ENCODE results near the gene FAM89A.
A peak's percentile ranks its signal among the peaks of the same experiment; 100 is the strongest.

Gene FAM89A

GRCh38 chr1:231040019-231040799 is at the start of gene FAM89A:
TSS of gene FAM89A (minus strand) at chr1:231040254. CDS start at chr1:231040211, 43 bp downstream.
- DNase-seq (ENCODE audit: low read depth): peak; percentile 65

DNA sequence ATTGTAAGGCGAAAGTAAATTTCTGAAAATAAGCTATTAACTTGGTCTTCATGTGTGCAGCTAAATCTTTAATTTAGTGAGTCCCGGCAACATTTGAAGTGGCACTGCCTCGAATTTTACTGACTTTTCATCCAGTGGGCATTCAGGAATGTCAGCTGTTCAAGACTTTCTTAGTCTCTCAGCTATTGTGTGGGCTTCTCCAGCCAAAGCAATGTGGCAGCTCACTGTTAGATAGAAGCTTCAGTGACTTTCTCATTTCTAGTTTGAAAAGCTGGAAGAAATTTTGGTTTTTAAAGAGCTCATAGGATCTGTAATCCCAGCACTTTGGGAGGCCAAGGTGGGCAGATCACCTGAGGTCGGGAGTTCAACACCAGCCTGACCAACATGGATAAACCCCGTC is 44.3 kb upstream of the FAM89A start:
- DNase-seq (ENCODE audit: low read depth): no peak

- no peak for DNase-seq (ENCODE audit: low read depth)
These were observed 39.1 kb upstream of the FAM89A start for GRCh38 chr1:231079163-231079562.

GRCh38 chr1:231078250-231078649 is 38.2 kb upstream of the FAM89A start:
- no peak for DNase-seq (ENCODE audit: low read depth)

DNA sequence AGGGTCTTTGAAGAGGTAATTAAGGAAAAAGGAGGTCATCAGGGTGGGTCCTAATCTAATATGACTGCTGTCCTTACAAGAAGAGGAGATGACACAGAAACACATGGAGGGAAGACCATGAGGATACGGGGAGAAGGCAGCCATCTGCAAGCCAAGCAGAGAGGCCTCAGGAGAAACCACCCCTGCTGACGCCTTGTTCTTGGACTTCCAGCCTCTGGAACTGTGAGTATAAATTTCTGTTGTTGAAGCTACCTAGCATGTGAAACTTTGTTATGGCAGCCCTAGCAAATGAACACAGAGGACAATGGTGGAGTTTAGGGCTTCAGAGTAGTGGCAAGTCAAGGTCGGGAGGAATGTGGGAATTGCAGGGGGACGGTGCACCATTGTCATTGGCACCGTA is 36.7 kb upstream of the FAM89A start:
- DNase-seq (ENCODE audit: low read depth): no peak

DNA sequence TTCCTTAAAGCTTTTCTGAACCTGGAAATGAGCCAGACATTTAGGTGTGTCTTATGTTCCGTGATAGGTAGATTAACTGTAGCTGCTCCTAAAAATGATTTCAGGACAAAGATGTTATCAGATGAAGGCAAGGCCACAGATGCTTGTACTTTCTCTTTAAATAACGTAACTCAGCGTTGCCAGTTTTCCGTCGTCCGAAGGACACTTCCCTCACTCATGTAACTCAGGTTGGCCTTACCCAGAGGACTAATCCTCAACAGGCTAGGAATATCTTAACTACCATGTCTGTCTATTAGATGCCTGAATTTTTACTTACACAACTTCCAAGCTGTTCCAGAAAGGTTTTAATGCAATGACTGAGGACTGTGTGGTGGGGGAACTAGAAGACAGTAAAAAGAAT is 35.4 kb upstream of the FAM89A start:
- no peak for DNase-seq (ENCODE audit: low read depth)

GRCh38 chr1:231075020-231075419 is 35.0 kb upstream of the FAM89A start:
- DNase-seq (ENCODE audit: low read depth): no peak

DNA sequence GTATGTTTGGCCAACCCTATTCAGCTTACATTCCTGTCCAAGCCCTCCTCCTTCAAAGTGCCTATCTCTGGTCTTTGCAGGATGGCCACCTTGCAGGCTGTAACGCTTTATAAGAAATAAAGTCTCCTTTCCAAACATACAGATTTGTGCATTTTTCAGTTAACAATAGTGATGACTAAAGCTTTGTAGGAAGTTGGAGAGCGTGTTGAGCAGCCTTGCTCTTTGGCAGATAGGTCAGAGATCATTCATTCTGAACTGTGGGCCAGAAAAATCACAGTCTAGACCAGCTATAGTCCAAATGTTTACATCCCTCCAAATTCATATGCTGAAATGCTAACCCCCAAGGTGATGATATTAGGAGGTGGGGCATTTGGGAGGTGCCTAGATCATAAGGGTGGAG is 34.0 kb upstream of the FAM89A start:
- no peak for DNase-seq (ENCODE audit: low read depth)

GRCh38 chr1:231073331-231073730 is 33.3 kb upstream of the FAM89A start:
- no peak for DNase-seq (ENCODE audit: low read depth)

DNA sequence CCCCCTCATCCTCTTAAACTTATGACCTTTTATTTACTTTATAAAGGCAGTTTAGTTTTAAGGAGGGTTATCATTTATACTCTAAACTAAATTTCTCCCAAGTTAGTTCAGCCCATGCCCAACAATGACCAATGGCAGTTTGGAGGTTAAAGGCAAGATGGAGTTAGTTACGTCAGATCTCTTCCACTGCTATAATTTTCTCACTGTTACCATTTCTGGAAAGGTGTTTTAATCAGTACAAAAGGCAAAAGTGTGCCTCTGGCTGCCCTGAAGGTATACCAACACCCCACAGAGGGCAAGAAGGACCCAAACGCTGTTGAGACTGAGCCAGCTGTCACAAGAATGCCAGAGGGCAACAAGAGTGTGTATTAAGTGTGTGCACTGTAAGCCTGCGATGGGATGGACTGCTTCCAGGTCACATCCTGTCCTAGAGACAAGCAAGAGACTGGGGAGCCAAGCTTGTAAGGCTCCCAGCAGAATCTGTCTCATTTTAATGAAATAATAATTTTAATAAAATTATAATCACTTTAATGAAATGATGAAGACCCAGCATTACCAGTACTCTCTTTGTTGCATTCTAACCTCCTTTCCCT is 32.5 kb upstream of the FAM89A start:
- no peak for DNase-seq (ENCODE audit: low read depth)

DNA sequence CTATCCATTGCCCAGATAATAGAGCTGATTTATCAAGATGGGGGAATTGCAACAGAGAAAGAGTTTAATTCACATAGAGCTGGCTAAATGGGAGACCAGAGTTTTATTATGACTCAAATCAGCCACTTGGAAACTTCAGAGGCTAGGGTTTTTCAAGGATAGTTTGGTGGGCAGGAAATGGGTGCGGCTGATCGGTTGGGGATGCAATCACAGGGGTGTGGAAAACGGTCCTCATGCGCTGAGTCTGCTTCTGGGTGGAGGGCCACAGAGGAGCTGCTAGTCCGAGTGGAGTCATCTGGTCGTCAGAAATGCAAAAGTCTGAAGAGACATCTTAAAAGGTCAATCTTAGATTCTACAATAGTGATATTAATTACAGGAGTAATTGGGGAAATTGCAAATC is 32.0 kb upstream of the FAM89A start:
- DNase-seq (ENCODE audit: low read depth): no peak

DNA sequence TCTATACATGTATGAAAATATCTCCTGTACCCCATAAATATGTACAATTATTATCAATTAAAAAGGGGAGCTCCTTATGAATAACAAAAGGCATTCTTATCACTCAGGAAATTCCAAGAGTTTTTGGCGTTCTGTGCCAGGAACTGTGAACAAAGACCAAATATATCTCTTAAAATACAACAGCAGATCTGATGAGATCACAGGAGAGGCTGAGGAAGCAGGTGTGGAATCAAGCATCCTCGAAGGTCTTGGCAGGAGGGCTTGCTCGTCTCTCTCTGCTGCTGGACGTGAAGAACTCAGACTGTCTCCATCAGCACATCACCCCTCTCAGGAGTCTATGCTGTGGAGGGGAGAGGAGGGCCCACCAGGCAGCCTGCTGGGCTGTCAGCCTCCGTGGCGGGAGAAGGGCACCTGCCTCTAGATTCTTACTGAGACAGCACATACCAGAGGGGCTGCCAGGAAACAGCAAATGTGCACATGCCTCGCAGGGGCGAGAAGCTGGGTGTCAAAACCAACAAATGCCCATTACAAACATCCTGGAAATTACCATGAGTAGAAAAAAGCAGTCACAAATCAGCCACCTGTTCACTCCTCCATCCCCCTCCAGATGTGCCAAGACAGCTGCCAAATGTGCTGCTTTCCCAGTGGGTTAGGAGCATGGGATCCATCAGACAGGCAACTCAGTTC is 30.8 kb upstream of the FAM89A start:
- no peak for DNase-seq (ENCODE audit: low read depth)

DNA sequence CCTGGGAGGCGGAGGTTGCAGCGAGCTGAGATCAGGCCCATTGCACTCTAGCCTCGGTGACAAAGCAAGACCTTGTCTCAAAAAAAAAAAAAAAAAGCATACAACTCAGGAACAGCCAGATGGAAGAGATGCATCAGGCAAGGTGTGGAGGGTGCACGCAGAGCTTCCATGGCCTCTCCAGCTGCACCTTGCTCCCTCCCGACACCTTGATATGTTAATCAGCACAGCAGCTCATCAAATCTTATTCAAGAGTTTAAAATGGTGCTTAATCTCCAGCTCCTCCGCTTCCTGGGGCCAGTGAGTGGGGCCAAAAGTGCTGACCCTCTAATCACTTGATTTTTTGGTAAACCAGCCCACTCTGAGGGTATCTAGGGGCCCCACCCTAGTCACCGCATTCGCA is 29.3 kb upstream of the FAM89A start:
- no peak for DNase-seq (ENCODE audit: low read depth)

- DNase-seq (ENCODE audit: low read depth): no peak
These were observed 28.7 kb upstream of the FAM89A start for GRCh38 chr1:231068762-231069161.

DNA sequence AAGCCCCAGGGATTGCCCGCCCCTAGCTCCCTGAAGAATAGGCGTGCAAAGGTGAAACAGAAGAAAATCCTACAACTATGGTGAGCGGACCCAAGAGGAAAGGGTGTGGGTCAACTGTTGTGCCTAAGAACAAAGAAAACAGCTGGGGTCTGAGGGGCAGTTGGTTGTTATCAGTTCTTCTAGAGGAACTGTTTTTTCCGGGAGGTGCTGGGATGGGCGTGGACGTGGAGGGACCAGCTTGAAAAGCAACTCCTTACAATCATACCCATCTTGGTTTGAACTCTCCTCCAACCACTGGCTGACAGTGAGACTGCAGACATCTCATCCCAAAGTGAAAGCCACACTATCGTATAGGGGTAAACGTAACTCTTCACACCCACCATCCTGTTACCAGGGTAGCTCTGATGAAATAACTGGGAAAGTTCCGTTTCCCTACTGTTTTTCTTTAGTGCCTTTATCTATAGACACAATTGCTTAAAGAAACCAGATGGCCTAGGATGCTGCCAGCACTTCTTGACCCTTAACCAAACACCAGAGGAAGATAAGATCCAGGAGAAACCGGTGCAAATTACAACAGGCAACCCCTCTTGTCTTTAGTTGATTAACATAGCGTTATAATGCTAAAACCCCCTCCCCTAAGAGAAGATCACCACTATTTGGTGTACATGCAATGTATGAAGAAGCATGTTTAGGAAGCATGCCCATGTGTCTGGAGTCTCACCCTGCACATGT is 25.6 kb upstream of the FAM89A start:
- DNase-seq (ENCODE audit: low read depth): no peak

- DNase-seq (ENCODE audit: low read depth): no peak
These were observed 24.4 kb upstream of the FAM89A start for GRCh38 chr1:231064418-231064817.

DNA sequence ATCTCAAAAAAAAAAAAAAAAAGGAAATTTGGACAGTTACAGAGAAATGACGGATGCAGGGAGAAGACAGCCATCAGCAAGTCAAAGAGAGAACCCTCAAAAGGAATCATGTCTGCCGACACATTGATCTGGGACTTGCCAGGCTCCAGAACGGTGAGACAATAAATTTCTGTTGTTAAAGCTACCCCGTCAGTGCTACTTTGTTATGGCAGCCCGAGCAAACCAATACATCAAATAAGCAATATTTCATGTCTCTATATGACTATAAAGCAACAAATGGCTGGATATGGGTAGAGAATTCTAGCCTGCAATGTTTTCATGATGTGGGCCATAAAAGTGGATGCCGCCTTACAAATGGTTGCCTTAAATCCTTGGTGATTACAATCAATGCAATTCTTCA is 23.3 kb upstream of the FAM89A start:
- no peak for DNase-seq (ENCODE audit: low read depth)

DNA sequence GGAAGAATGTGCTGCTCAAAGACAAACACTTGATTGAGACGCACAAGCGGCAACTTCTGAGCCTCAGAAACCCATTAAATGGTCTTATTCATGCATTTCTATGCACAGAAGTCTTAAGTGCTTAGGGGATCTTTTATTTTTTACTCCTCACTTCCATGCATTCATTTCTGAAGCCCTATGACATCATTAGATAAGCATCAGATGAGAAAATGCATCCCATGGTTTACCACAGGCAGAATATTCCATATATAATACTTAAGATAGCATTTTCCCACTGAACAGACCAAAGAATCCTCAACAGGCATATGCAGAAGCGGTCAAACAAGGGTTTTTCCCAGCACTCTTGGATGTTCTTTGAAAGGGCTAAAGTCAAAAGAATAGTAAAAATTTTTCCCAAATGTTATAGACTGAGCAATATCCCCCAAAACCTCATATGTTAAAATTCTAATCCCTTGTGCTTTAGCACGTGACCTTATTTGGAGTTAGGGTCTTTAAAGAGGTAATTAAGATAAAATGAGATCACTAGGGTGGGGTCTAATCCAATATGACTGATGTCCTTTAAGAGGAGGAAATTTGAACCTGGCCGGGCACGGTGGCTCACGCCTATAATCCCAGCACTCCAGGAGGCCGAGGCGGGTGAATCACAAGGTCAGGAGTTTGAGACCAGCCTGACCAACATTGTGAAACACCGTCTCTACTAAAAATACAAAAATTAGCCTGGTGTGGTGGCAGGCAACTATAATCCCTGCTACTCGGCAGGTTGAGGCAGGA is 22.6 kb upstream of the FAM89A start:
- DNase-seq (ENCODE audit: low read depth): no peak

GRCh38 chr1:231059566-231060193 is 19.6 kb upstream of the FAM89A start:
- no peak for DNase-seq (ENCODE audit: low read depth)

- DNase-seq (ENCODE audit: low read depth): no peak
These were observed 18.5 kb upstream of the FAM89A start for GRCh38 chr1:231058416-231059109.

- DNase-seq (ENCODE audit: low read depth): no peak
These were observed 17.4 kb upstream of the FAM89A start for GRCh38 chr1:231057410-231057809.

All from stimulated activated CD8-positive, alpha-beta memory T cell treated with anti-CD3 and anti-CD28 coated beads, Interleukin-12 subunit alpha, Interleukin-12 subunit beta, amount 100 ng/mL, for 4 hours (primary cell).